ENCODE measurements around the gene CCKAR. TPM values are rescaled to one million over a fixed set of nuclear protein-coding genes. Genes with fewer than 3 reads are reported as not detected.

The CCKAR gene
- polyA plus RNA-seq, 3 donors = not detected

DNA sequence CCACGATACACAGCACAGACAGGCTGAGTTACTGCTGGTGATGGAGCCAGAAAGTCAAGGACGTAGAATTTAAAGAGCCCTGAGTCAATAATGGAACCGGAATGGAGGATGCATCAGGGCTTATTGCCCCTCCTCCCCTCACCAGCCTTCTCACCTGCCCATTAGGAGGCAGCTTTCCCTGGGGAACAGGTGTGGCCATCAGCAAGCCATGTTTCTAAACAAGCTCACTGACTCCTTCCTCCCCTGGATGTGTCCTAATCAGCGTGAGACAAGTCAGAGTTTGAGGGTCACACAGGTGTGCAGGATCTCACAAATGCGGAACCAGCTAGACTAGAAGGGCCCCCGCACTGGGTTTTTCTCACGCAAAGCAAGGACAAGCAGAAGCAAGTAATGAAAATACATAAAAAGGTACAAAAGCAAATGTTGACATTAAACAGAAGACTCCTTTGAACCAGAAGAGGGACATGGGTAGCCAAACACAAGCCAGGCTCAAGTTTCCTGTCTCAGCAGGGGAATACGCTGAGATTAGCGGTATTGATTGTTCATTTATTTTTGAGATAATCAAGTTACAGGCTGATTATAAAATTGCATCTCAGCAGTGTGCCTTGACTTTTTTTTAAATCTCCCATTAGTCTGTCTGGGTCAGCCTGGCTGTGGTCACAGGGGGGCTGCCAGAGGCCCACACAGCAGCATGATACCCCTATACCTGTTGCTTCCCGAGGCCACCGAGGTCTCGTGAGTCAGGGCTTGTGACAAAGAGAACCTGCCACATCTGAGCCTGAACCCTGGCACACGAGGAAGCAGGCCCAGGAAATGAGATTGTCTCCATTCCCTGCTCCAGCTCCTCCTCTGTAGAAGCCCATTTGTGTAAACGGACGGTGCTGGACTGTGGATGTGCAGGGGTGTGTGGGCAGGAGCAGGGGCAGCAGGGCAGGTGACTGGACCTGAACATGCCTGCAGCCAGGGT, 37.4 kb downstream of the CCKAR start:
- no peak overlapping the region for H2AFZ ChIP-seq (ENCODE audit: insufficient read depth, low read depth, low read length, poor library complexity, severe bottlenecking)
- H3K4me3 Mint-ChIP-seq = no peak overlapping the region
- peak overlapping the region in 2 of 7 donors; percentile 41 to 65 for H3K27ac Mint-ChIP-seq

DNA sequence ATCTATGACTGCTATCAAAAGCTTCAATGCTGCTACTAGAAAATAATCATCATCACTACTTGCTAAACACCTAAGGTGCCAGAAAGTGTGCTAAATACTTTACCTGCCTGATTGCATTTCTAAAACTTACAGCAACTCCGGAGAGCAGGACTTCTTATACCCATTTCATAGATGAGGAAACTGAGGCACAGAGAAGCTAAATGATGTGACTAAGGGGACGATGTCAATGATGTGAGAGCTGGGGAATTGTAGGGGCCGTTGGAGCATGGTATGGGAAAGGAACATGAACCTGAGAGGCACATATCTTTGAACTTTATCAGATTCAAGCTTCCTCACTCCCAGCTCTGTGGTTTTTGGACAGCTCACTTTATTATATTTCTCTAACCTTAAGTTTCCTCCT, 38.7 kb downstream of the CCKAR start:
- TF ChIP-seq, protein P1, sequence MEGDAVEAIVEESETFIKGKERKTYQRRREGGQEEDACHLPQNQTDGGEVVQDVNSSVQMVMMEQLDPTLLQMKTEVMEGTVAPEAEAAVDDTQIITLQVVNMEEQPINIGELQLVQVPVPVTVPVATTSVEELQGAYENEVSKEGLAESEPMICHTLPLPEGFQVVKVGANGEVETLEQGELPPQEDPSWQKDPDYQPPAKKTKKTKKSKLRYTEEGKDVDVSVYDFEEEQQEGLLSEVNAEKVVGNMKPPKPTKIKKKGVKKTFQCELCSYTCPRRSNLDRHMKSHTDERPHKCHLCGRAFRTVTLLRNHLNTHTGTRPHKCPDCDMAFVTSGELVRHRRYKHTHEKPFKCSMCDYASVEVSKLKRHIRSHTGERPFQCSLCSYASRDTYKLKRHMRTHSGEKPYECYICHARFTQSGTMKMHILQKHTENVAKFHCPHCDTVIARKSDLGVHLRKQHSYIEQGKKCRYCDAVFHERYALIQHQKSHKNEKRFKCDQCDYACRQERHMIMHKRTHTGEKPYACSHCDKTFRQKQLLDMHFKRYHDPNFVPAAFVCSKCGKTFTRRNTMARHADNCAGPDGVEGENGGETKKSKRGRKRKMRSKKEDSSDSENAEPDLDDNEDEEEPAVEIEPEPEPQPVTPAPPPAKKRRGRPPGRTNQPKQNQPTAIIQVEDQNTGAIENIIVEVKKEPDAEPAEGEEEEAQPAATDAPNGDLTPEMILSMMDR (IDR thresholded peaks at IDR 0.05) = no peak
- Histone ChIP-seq H3K79me2 (ENCODE audit: insufficient read depth, low read length) (no peaks in the 10 kb centered on the region), H3K4me2 (replicated peaks; ENCODE audit: extremely low read depth, low read length, poor library complexity, severe bottlenecking) (no peak overlapping the region), H3K27ac (ENCODE audit: low read depth in 1 of 2, low read length in 2 of 2) (no peak overlapping the region), H3K9ac (ENCODE audit: insufficient read depth, low read length, poor library complexity, severe bottlenecking) (no peak overlapping the region), H3K4me3 (replicated peaks in 1 of 3; ENCODE audit: low read depth in 2 of 3, low read length in 3 of 3) (no peak overlapping the region), H3K36me3 (replicated peaks in 1 of 2; ENCODE audit: control insufficient read depth in 1 of 2, insufficient read depth in 2 of 2, low read length in 2 of 2) (no peaks in the 10 kb centered on the region), H4K20me1 (ENCODE audit: insufficient read depth, low read length) (no peaks in the 10 kb centered on the region), H2AFZ (ENCODE audit: insufficient read depth, low read depth, low read length, poor library complexity, severe bottlenecking) (no peak overlapping the region), H3K9me3 (replicated peaks in 1 of 2; ENCODE audit: control insufficient read depth in 1 of 2, insufficient read depth in 1 of 2, low read length in 2 of 2) (no peaks in the 10 kb centered on the region), H3K4me1 (ENCODE audit: control insufficient read depth in 1 of 2, insufficient read depth in 2 of 2, low read length in 2 of 2) (no peaks in the 10 kb centered on the region), H3K27me3 (ENCODE audit: control insufficient read depth in 2 of 2, insufficient read depth in 2 of 2, low read length in 2 of 2) (no peaks in the 10 kb centered on the region)
- intact Hi-C loops (cut with micrococcal nuclease) = loop anchor here (10.0 kb wide), 1 partner anchor 563 kb away; no protein-coding TSS in a partner anchor
- H3K4me3 Mint-ChIP-seq = no peak overlapping the region
- H3K27ac Mint-ChIP-seq = no peak overlapping the region
- no peaks in the 10 kb centered on the region for H3K4me1 Mint-ChIP-seq
- DNase-seq = no peak
- peaks cover 4 to 6% (median 6%) of the 10 kb centered on the region in 3 donors for H3K27me3 Mint-ChIP-seq (ENCODE audit: low read depth in 3 of 3)
- H3K9me3 Mint-ChIP-seq = peaks cover 0 to 7% (median 3%) of the 10 kb centered on the region in 7 donors
- WGBS (ENCODE audit: insufficient coverage) = no CpG with 5 or more reads among the region's 3 CpGs
- no peaks in the 10 kb centered on the region for H3K36me3 Mint-ChIP-seq

More for the DNA sequence above, 37.4 kb downstream of the CCKAR start:
- no peak overlapping the region for H3K27ac ChIP-seq (ENCODE audit: low read depth in 1 of 2, low read length in 2 of 2)
- no peak overlapping the region for H3K4me3 ChIP-seq (replicated peaks in 1 of 3; ENCODE audit: low read depth in 2 of 3, low read length in 3 of 3)
- no peak overlapping the region for H3K9ac ChIP-seq (ENCODE audit: insufficient read depth, low read length, poor library complexity, severe bottlenecking)
- no peak overlapping the region for H3K4me2 ChIP-seq (replicated peaks; ENCODE audit: extremely low read depth, low read length, poor library complexity, severe bottlenecking)
- H3K27me3 Mint-ChIP-seq (ENCODE audit: low read depth in 3 of 3) = peaks cover 3 to 4% (median 4%) of the 10 kb centered on the region in 3 donors
- peaks cover under 1% of the 10 kb centered on the region for H3K4me1 Mint-ChIP-seq
- intact Hi-C loops (cut with micrococcal nuclease) = loop anchor here (10.0 kb wide), 1 partner anchor 562 kb away; no protein-coding TSS in a partner anchor
- TF ChIP-seq, protein P1 (IDR thresholded peaks at IDR 0.05) = no peak
- no peaks in the 10 kb centered on the region for H3K79me2 ChIP-seq (ENCODE audit: insufficient read depth, low read length)
- WGBS (ENCODE audit: insufficient coverage) = 92% methylated on average over 9 of the region's 15 CpGs
- H3K36me3 ChIP-seq (replicated peaks in 1 of 2; ENCODE audit: control insufficient read depth in 1 of 2, insufficient read depth in 2 of 2, low read length in 2 of 2) = no peaks in the 10 kb centered on the region
- no peaks in the 10 kb centered on the region for H3K36me3 Mint-ChIP-seq
- H3K9me3 Mint-ChIP-seq = peaks cover 0 to 7% (median 2%) of the 10 kb centered on the region in 7 donors
- DNase-seq = no peak
- H4K20me1 ChIP-seq (ENCODE audit: insufficient read depth, low read length) = no peaks in the 10 kb centered on the region
- no peaks in the 10 kb centered on the region for H3K4me1 ChIP-seq (ENCODE audit: control insufficient read depth in 1 of 2, insufficient read depth in 2 of 2, low read length in 2 of 2)
- no peaks in the 10 kb centered on the region for H3K9me3 ChIP-seq (replicated peaks in 1 of 2; ENCODE audit: control insufficient read depth in 1 of 2, insufficient read depth in 1 of 2, low read length in 2 of 2)
- H3K27me3 ChIP-seq (ENCODE audit: control insufficient read depth in 2 of 2, insufficient read depth in 2 of 2, low read length in 2 of 2) = no peaks in the 10 kb centered on the region

Measured in CD14-positive monocyte (primary cell).